SW480 (cell line): ENCODE results near the gene TMPRSS11E.
"Not testable (repeated sequence)": the region's sequence is repeated elsewhere in the genome, so short reads cannot be mapped to it uniquely, and the experiment has no call there.

Experiments
- DNase-seq: peaks from one replicate; pipeline ENCODE4 v3.0.0-alpha.2; 2016; ENCODE audit warnings: low spot score

The TMPRSS11E gene

DNA sequence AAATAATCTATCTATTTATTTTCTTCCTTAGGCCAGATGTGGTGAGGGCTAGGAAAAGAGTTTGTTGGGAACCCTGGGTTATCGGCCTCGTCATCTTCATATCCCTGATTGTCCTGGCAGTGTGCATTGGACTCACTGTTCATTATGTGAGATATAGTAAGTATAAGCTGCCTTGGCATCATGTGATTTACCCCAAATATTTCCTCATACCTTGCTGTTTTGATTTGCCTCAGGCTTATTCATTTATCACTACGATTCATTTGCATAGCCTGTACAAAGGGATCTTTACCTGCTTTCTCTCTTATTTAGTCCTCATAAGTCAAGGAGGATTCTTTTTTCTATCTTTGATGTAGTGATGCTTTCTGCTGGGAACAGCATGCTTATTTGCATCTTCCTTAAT, 14.5 kb downstream of the TMPRSS11E start:
- DNase-seq: no peak

DNA sequence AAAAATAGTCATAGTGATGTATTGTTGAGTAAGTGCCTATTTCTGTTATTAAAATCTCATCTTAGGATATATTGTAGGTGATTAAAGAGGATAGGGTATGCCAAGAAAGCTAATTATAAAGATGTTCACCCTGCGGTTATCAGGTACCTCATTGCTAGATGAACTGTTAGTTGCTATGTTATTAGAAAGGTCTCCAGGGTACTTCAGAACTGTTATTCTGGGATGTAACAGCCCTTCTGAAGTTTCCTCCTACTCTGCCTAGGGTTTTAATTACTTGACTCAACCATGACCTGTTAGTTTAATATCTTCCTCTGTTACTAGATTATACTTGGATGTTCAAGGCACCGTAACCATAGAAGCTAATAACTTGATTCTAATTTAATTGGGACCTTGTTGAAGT, 15.4 kb downstream of the TMPRSS11E start:
- DNase-seq: no peak

DNA sequence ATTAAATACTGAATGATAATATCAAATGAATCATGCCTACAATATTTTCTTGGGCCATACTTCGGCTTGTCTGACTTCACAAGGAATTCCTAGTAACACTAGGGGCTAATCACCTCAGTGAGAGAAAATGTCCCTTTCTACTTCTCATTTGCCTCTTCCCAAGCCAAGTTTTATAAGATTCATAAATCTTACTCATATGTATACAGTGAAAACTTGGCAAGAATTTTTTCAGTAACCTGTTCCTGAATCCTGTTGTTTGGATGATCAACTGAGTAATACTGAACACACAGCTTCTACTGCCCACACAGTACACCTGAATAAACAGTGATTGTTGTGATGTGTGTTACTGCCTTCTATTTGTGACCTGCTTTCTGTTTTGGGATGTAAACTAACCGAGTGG, 16.5 kb downstream of the TMPRSS11E start:
- DNase-seq: no peak

DNA sequence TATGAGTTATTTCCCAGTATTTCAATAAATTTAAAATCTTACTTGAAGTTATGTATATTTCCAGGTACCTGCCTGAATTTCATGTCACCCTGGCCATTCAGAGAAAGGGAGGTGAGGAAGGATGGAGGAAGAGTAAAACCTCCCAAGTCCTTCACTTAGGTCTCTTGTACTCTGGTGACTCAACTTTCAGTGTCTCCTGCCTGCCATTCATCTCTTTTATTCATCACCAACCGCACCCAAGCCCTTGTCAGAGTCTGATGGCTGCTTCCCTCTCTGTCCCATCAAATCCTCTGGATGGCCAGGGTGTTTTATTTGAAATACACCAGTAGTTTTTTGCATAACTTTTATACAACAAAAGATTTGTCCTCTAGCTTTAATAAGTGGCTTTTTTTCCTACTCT, 17.8 kb downstream of the TMPRSS11E start:
- DNase-seq: no peak

DNA sequence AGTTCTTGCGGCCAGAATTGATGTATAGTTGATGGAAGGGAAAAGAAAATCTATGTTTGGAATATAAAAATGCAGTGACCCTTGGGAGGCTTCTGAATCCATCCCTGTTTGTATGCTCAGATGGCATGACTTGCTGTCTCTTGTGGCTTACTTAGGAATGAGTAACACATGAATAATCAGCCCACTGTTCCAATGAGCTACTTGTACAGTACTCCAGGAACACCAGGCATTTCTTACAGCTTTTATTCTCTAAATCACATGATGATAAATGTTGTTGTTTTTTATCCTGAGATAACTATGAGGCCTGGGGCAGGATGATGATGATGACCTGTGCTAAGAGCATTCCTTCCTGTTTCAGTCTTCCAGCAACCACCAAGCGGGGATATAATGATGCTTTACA, 18.9 kb downstream of the TMPRSS11E start:
- DNase-seq: no peak

DNA sequence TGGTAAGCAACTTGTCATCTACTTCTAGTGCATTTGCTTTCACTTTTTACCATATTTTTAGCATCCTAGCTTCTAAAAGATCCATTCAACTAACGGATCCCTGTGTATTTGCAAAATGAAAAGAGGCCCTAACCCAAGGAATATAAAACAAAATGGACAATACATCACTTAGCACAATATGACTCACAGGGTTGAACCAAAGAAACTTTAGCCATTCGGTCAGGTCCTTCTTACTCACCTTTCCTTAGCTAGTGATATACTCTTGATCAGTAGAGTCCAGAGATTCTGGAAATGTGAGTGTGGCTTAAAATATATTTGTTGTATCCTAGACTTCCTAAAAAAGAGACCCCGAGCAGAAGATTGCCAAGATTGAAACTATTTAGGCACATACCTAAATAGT, 19.5 kb downstream of the TMPRSS11E start:
- no peak for DNase-seq

DNA sequence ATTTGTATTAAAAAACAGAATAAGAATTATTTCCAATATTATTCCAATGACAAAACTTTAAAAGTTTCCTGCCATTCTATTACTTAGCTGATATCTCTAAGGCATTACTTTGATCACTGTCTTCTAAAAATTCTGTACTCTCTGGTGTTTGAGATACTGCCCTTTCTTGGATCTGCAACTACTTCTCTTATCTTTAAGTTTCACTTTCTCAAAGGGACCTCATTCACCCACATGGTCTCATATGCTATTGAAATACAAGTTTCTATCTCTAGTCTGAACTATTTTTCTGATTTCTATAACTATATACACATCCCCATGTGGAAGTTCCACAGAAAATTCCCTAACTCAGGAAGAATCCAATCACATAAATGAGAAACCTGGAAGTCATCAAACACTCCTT, 22.2 kb downstream of the TMPRSS11E start:
- DNase-seq: no peak

DNA sequence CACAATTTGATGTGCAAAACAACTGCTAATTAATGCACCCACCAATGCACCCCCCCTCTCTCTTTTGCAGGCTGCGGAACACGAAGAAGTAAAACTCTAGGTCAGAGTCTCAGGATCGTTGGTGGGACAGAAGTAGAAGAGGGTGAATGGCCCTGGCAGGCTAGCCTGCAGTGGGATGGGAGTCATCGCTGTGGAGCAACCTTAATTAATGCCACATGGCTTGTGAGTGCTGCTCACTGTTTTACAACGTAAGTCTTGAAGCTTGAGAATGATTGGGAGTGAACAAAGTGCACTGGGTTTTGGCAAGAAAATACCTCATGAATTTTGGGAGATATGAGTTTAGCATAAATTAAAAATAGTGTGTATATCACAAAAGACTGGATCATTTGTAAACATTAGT, 28.9 kb downstream of the TMPRSS11E start:
- DNase-seq: no peak

DNA sequence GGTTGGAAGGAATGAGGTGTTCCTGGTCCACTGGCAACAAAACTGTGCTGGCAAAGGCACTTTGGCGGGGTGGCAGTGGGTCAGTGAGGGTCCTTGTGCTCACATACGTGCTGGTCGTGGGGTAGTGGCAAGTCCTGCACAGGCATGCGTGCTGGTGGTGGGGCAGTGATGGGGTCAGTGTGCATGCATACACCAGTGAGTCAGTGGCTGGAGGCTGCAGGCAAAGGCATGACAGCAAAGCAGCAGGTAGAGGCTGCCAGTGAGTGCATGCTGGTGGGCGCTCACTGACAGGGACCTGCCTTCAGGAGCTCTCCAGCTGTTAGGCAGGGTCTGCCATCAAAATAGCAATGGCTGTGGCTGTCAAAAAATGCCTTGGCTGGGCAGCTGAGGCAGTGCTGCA, 42.1 kb downstream of the TMPRSS11E start:
- no peak for DNase-seq

DNA sequence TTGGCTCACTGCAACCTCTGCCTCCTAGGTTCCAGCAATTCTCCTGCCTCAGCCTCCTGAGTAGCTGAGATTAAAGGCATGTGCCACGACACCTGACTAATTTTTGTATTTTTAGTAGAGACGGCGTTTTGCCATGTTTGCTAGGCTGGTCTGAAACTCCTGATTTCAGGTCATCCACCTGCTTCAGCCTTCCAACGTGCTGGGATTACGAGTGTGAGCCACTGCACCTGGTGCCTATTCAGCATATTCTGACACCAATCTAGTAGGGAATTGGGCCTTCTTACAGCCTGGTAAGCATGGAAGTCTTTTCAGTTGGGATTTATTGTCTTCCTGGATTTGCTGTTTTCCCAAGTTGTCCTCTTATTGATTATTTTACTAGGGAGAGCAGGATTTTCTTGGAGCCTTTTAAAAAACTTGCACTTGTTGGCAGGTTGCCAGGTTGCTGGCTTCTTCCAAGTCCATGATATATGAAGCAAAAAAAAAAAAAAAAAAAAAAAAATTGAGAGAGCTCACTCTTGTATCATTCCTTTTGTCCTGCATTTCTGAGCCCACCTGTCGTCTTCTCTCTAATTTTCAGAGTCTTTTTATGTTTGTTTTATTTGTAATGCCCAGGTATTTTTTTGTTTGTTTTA, 43.7 kb downstream of the TMPRSS11E start:
- DNase-seq: no peak

DNA sequence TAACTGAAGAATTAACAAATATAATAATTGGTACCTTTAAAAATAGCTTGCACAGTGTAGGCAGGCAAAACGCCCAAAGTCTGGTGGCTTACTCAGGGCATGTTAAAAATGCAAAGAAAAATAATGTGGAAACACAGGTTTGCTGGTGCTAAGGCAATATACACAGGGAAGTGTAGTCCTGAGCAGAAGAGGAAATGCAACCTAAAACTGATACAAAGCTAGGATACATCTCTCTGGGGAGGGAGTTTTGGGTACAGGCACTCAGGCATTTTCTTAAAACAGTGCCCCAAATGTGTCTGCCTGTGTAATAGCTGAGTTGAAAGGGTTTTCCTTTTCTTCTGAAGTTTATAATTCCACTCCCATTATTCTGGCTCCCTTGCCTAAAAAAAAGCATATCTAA, 47.4 kb downstream of the TMPRSS11E start:
- DNase-seq: no peak

DNA sequence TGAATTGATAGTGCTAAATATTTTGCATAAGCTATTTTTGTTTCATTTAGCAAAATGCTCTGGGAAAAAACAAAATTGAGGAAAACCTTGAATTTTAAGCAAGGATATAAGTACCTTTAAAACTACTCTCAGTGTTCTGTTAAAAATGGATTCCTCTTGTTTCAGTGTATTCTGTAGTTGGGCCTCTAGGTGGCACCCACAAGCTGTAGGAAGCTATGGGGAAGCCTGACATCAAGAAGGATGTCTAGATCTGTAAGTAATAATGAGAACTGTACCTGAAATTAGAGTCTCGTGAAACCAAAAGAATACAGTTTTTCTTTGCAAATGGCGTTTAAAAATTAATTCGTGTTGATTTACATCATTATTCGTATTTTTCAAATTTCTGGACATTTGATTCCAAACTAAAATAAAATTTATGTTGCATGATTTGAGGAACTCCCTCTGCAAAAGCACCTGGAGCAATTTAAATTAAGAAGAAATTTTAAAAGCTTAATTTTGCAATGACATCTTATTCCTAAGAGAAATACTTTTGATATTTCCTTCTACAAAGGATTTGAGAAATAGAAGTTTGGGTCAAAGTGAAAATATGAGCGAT, 51.2 kb downstream of the TMPRSS11E start:
- DNase-seq: peak; percentile 54

DNA sequence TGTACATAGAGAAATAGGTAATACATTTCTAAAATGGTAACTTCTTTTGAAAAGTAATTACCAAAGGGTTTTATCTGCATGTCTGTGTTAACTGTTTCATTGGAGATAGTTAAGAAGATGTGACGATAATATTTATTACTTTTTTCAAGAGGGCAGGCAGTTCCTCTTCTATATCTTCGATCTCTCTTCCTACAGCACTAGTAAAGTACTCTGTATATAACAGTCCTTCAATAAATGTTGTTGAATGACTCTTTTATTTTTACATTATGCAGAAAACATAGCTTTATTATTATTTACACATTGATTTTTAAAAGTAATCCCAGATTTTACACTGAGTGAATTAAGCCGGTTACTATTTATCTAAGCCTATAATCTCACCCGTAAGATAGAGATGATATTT, 51.8 kb downstream of the TMPRSS11E start:
- no peak for DNase-seq

DNA sequence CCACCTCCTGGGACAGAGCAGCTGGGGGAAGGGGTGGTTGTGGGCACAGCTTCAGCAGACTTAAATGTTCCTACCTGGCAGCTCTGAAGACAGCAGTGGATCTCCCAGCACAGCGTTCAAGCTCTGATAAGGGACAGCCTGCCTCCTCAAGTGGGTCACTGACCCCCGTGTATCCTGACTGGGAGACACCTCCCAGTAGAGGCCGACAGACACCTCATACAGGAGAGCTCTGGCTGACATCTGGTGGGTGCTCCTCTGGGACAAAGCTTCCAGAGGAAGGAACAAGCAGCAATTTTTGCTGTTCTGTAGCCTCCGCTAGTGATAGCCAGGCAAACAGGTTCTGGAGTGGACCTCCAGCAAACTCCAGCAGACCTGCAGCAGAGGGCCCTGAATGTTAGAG, 56.2 kb downstream of the TMPRSS11E start:
- DNase-seq: not testable (repeated sequence)

DNA sequence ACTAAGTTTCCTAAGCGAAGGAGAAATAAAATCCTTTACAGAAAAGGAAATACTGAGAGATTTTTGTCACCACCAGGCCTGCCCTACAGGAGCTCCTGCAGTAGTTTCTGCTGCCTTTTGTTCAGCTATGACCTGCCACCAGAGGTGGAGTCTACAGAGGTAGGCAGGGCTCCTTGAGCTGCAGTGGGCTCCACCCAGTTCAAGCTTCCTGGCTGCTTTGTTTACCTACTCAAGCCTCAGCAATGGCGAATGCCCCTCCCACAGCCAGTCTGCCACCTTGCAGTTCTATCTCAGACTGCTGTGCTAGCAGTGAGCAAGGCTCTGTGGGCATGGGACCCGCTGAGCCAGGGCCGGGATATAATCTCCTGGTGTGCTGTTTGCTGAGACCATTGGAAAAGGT, 57.6 kb downstream of the TMPRSS11E start:
- not testable (repeated sequence) for DNase-seq

DNA sequence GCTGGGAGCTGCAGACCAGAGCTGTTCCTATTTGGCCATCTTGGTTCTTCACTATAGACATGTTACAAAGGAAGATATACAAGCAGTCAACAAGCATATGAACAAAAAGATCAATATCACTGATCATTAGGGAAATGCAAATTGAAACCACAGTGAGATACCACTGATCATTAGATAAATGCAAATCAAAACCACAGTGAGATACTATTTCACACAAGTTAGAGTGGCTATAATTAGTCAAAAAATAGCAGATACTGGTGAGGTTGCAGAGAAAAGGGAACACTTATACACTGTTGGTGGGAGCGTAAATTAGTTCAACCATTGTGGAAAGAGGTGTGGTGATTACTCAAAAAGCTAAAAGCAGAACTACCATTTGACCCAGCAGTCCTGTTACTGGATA, 58.2 kb downstream of the TMPRSS11E start:
- DNase-seq: not testable (repeated sequence)

DNA sequence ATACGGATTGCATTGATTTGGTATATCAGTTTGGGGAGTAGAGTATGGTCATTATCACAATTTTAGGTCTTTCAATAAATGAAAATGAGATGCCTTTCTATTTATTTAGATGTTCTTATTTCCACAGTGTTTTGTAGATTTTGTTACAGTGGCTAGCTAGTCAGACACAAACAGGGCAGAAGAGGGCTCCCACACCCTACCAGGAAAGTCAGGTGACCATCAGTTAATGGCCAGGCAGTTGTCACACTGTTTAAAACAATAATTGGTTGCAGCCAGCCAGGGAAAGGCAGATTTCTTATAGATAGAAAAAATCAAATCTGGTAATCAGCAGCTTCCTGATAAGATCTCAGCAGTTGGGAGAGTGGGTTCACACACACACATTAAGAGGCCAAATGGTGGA, 71.6 kb downstream of the TMPRSS11E start:
- DNase-seq: no peak

DNA sequence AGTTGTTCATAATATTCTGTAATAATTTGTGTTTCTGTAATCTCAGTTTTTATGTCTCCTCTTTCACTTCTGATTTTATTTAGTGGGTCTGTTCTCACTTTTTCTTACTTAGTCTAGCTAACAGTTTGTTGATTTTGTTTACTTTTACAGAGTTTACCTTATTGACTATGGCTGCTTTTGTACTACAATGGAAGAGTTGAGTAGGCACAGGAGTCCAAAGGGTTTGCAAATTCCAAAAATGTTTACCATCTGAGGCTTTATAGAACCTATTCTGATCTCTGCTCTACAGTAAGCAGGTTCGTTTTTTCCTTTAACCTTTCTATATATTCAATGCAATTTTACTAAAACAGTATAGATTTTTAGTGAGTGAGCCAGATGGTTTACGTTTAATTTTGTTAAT, 73.7 kb downstream of the TMPRSS11E start:
- no peak for DNase-seq

DNA sequence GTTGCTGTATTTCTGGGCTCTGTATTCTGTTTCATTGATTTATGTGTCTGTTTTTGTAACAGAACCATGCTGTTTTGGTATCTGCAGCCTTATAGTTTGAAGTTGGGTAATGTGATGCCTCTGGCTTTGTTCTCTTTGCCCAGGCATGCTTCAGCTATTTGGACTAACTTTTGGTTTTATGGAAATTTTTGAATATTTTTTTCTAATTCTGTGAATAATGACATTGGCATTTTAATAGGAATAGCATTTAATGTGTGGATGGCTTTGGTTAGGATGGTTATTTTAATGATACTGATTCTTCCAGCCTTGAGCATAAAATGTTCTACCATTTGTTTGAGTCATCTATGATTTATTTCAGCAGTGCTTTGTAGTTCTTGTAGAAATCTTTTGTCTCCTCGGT, 75.0 kb downstream of the TMPRSS11E start:
- DNase-seq: not testable (repeated sequence)

DNA sequence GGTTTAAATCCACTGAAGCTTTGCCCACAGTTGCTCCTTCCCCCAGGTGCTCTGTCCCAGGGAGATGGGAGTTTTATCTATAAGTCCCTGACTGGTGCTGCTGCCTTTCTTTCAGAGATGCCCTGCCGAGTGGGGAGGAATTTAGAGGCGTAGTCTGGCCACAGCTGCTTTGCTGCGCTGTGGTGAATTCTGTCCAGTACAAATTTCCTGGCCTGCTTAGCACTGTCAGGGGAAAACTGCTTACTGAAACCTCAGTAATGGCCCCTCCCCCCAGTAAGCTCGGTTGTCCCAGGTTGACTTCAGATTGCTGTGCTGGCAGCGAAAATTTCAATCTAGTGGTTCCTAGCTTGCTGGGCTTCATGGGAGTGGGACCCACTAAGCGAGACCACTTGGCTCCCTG, 88.7 kb downstream of the TMPRSS11E start:
- DNase-seq: no peak

DNA sequence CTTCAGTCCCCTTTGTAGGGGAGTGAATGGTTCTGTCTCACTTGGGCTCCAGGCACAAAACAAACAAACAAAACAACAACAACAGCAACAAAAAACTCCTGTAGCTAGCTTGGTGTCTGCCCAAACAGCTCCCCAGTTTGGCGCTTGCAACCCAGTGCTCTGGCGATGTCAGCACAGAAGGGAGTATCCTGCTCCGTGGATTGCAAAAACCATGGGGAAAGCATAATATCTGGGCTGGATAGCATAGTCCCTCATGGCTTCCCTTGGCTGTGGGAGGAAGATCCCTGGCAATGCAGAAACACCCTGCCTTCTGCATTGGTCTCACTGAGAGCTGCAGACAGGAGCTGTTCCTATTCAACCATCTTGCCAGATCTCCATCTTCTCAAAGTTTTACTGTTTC, 89.1 kb downstream of the TMPRSS11E start:
- no peak for DNase-seq

DNA sequence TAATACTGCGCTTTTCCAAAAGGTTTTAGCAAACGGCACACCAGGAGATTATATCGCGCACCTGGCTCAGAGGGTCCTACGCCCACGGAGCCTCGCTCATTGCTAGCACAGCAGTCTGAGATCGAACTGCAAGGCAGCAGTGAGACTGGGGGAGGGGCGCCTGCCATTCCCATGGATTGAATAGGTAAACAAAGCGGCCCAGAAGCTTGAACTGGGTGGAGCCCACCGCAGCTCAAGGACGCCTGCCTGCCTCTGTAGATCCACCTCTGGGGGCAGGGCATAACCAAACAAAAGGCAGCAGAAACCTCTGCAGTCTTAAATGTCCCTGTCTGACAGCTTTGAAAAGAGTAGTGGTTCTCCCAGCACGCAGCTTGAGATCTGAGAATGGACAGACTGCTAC, 95.5 kb downstream of the TMPRSS11E start:
- DNase-seq: not testable (repeated sequence)
